ENCODE measurements around the gene NDEL1.

The NDEL1 gene

DNA sequence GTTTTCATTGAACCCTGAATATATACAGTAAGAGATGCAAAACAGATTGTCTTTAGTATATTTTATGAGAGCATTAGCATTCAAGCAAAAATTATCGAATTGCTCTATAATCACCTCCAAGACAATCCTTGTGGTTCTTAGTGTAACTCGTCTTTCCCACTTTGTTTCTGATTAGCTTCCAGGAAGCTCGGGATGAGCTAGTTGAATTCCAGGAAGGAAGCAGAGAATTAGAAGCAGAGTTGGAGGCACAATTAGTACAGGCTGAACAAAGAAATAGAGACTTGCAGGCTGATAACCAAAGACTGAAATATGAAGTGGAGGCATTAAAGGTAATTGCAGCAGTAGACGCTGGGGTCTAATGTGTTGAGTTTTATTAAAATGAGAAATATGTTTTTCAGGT is 9.9 kb downstream of the NDEL1 start:
- Histone ChIP-seq H3K27me3 (ENCODE audit: low read depth, low read length) (no peaks in the 10 kb centered on the region), H3K27ac (ENCODE audit: low read length) (no peak overlapping the region), H3K36me3 (replicated peaks; ENCODE audit: low read depth, low read length) (peaks cover 9% of the 10 kb centered on the region), H4K20me1 (ENCODE audit: insufficient read depth, low read length) (peaks cover 22% of the 10 kb centered on the region), H2AFZ (ENCODE audit: low read depth, low read length) (no peak overlapping the region), H3K4me3 (ENCODE audit: low read length) (no peak overlapping the region), H3K9me3 (ENCODE audit: insufficient read depth, low read length) (no peaks in the 10 kb centered on the region), H3K4me1 (ENCODE audit: low read length) (no peaks in the 10 kb centered on the region), H3K9ac (ENCODE audit: low read length) (no peak overlapping the region), H3K4me2 (ENCODE audit: low read length) (no peak overlapping the region), H3K79me2 (ENCODE audit: low read length) (peaks cover 20% of the 10 kb centered on the region)
- no peak for TF ChIP-seq CTCF (IDR thresholded peaks at IDR 0.05; ENCODE audit: low read depth, low read length)

- no peak overlapping the region for H3K27ac ChIP-seq (ENCODE audit: low read length)
- no peaks in the 10 kb centered on the region for H3K27me3 ChIP-seq (ENCODE audit: low read depth, low read length)
- H2AFZ ChIP-seq (ENCODE audit: low read depth, low read length) = no peak overlapping the region
- H3K4me1 ChIP-seq (ENCODE audit: low read length) = no peaks in the 10 kb centered on the region
- H3K36me3 ChIP-seq (replicated peaks; ENCODE audit: low read depth, low read length) = peaks cover 16% of the 10 kb centered on the region
- no peak overlapping the region for H3K4me2 ChIP-seq (ENCODE audit: low read length)
- H3K9ac ChIP-seq (ENCODE audit: low read length) = no peak overlapping the region
- peaks cover 12% of the 10 kb centered on the region; the same call in 1 of the 2 replicates for H4K20me1 ChIP-seq (ENCODE audit: insufficient read depth, low read length)
- H3K4me3 ChIP-seq (ENCODE audit: low read length) = no peak overlapping the region
- no peaks in the 10 kb centered on the region for H3K9me3 ChIP-seq (ENCODE audit: insufficient read depth, low read length)
- no peaks in the 10 kb centered on the region for H3K79me2 ChIP-seq (ENCODE audit: low read length)
- TF ChIP-seq CTCF (IDR thresholded peaks at IDR 0.05; ENCODE audit: low read depth, low read length) (no peak), EZH2phosphoT487 (IDR thresholded peaks at IDR 0.05; ENCODE audit: low read depth) (no peak)
Observed at GRCh38 chr17:8447799-8448198, 12.1 kb downstream of the NDEL1 start.

DNA sequence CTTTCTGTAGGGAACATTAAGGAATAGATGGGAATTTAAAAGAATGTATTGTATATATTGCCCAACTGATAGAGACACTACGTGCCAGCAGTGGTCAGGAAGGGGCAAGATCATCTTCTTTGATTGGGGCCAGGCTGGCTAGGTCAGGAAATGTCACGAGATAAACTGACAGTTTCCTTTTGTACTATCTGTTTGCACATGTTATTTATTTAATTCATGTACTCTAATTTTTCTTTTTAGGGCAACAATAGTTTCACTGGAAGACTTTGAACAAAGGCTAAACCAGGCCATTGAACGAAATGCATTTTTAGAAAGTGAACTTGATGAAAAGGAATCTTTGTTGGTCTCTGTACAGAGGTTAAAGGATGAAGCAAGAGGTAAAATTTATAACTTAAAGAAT is 12.6 kb downstream of the NDEL1 start:
- Histone ChIP-seq H3K27ac (ENCODE audit: low read length) (no peak overlapping the region), H4K20me1 (ENCODE audit: insufficient read depth, low read length) (peaks cover 7% of the 10 kb centered on the region; the same call in 1 of the 2 replicates), H3K9ac (ENCODE audit: low read length) (no peak overlapping the region), H3K4me3 (ENCODE audit: low read length) (no peak overlapping the region), H3K27me3 (ENCODE audit: low read depth, low read length) (no peaks in the 10 kb centered on the region), H3K9me3 (ENCODE audit: insufficient read depth, low read length) (no peaks in the 10 kb centered on the region), H3K79me2 (ENCODE audit: low read length) (no peaks in the 10 kb centered on the region), H3K4me1 (ENCODE audit: low read length) (no peaks in the 10 kb centered on the region), H2AFZ (ENCODE audit: low read depth, low read length) (no peak overlapping the region), H3K36me3 (replicated peaks; ENCODE audit: low read depth, low read length) (peaks cover 20% of the 10 kb centered on the region), H3K4me2 (ENCODE audit: low read length) (no peak overlapping the region)
- TF ChIP-seq EZH2phosphoT487 (IDR thresholded peaks at IDR 0.05; ENCODE audit: low read depth) = no peak

DNA sequence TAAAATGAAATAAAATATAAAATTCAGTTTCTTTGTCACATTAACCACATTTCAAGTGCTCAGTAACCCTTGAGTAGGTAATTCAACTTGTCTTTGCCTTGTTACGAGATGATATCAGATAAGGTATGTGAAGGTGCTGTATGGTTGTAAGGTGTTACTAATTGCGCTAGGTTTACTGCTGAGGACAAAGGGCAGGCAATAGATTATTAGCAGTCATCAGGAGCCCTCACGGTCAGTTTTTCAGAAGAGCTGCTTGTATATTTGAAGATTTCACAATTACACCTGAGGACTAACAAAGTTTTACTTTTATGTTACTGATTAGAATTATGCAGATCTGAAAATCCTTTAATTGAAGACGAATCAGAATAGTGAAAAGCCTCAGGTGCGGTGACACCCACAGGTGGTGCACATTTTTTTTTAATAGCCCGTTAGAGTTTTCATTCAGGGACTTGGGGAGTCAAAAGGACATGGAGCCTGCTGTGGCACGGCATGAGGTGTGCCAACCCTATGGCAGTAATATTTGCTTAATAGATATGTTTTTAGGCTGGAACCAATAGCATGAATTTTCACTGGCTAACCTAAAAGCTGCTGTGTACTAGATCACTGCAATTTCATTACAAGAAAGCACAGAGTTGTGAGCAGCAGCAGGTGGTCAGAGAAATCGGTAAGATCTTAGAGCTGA is 16.4 kb downstream of the NDEL1 start:
- Histone ChIP-seq H2AFZ (ENCODE audit: low read depth, low read length) (no peak overlapping the region), H3K4me1 (ENCODE audit: low read length) (no peaks in the 10 kb centered on the region), H3K27ac (ENCODE audit: low read length) (no peak overlapping the region), H3K9me3 (ENCODE audit: insufficient read depth, low read length) (no peaks in the 10 kb centered on the region), H4K20me1 (ENCODE audit: insufficient read depth, low read length) (no peaks in the 10 kb centered on the region), H3K4me2 (ENCODE audit: low read length) (no peak overlapping the region), H3K79me2 (ENCODE audit: low read length) (no peaks in the 10 kb centered on the region), H3K27me3 (ENCODE audit: low read depth, low read length) (no peaks in the 10 kb centered on the region), H3K4me3 (ENCODE audit: low read length) (no peak overlapping the region), H3K9ac (ENCODE audit: low read length) (no peak overlapping the region), H3K36me3 (replicated peaks; ENCODE audit: low read depth, low read length) (peaks cover 29% of the 10 kb centered on the region)
- TF ChIP-seq EZH2phosphoT487 (IDR thresholded peaks at IDR 0.05; ENCODE audit: low read depth) = no peak
- TF ChIP-seq CTCF (IDR thresholded peaks at IDR 0.05; ENCODE audit: low read depth, low read length) = no peak
